Tibial nerve (tissue), 4 donors: ENCODE measurements around the gene PPFIBP1.

ENCODE experiments used
- CTCF ChIP-seq, 5 experiments: fragments of 200-600 bp in 3 of 5; fragments of 450-650 bp in 2 of 5; sonication (generic) in 3 of 5; IDR thresholded peaks; one replicate each; pipeline ENCODE4 v1.5.1; 2016 to 2019; ENCODE audit warnings: antibody characterized with exemption in 5 of 5, mild to moderate bottlenecking in 3 of 5, moderate library complexity in 2 of 5
- EP300 ChIP-seq, 2 donors: sonication (generic); formaldehyde crosslinking; IDR thresholded peaks; one replicate each; pipeline ENCODE4 v1.6.1; 2017; ENCODE audit warnings: antibody characterized with exemption in 2 of 2, mild to moderate bottlenecking in 1 of 2
- POLR2A ChIP-seq, 2 donors: fragments of 450-650 bp; IDR thresholded peaks; one replicate each; pipeline ENCODE4 v1.6.1; 2017; ENCODE audit warnings: antibody characterized with exemption in 2 of 2, mild to moderate bottlenecking in 2 of 2, moderate library complexity in 2 of 2

GRCh38 chr12:27578689-27579372 is 54.8 kb downstream of the PPFIBP1 start:
- TF ChIP-seq CTCF (IDR thresholded peaks at IDR 0.05) (no peak), EP300 (IDR thresholded peaks at IDR 0.05) (no peak), POLR2A (IDR thresholded peaks at IDR 0.05) (no peak)
